SK-N-SH treated with all-trans-retinoic acid at 6 μM for 48 hours (cell line): ENCODE measurements around the gene CTSK.
"Not testable (repeated sequence)": the region's sequence is repeated elsewhere in the genome, so short reads cannot be mapped to it uniquely, and the experiment has no call there.

ENCODE experiments used
- ATAC-seq: fragments of 200-7000 bp; cut with Tn5 transposase; 3 replicates; pipeline ENCODE4 v1.9.1; 2020; ENCODE audit warnings: mild to moderate bottlenecking, moderate library complexity
- ARNTL ChIP-seq: fragments of 450-650 bp; formaldehyde crosslinking; IDR thresholded peaks from 2 replicates; pipeline ENCODE4 v1.5.0; 2020; ENCODE audit warnings: low read depth, mild to moderate bottlenecking, moderate library complexity, borderline replicate concordance
- BACH2 ChIP-seq: fragments of 250-450 bp; sonication (Bioruptor Pico); IDR thresholded peaks from 2 replicates; pipeline ENCODE4 v1.9.0; 2021; ENCODE audit warnings: mild to moderate bottlenecking, borderline replicate concordance
- CSRNP3 ChIP-seq: fragments of 250-450 bp; sonication (Bioruptor Pico); IDR thresholded peaks from 2 replicates; pipeline ENCODE4 v1.5.1; 2021; ENCODE audit warnings: mild to moderate bottlenecking, moderate library complexity
- ESRRG ChIP-seq: fragments of 250-450 bp; sonication (Bioruptor Pico); IDR thresholded peaks from 2 replicates; pipeline ENCODE4 v1.6.1; 2021; ENCODE audit warnings: mild to moderate bottlenecking
- GLIS3 ChIP-seq: fragments of 250-450 bp; sonication (Bioruptor Pico); IDR thresholded peaks from 2 replicates; pipeline ENCODE4 v1.5.0; 2020; ENCODE audit warnings: mild to moderate bottlenecking, moderate library complexity
- ISL1 ChIP-seq: fragments of 250-450 bp; sonication (Bioruptor Pico); IDR thresholded peaks from 2 replicates; pipeline ENCODE4 v2.1.2; 2022; ENCODE audit warnings: mild to moderate bottlenecking, moderate library complexity
- OSR1 ChIP-seq: fragments of 250-450 bp; sonication (Bioruptor Pico); IDR thresholded peaks from 2 replicates; pipeline ENCODE4 v1.8.0; 2022; ENCODE audit warnings: moderate library complexity, mild to moderate bottlenecking, inconsistent platforms
- PATZ1 ChIP-seq: fragments of 250-450 bp; sonication (Bioruptor Pico); IDR thresholded peaks from 2 replicates; pipeline ENCODE4 v1.8.0; 2020; ENCODE audit warnings: mild to moderate bottlenecking, moderate library complexity, borderline replicate concordance
- POU6F1 ChIP-seq: fragments of 250-450 bp; sonication (Bioruptor Pico); IDR thresholded peaks from 2 replicates; pipeline ENCODE4 v1.8.0; 2021; ENCODE audit warnings: low read depth, mild to moderate bottlenecking, moderate library complexity, borderline replicate concordance
- RARB ChIP-seq: fragments of 250-450 bp; sonication (Bioruptor Pico); IDR thresholded peaks from 2 replicates; pipeline ENCODE4 v1.8.0; 2021; ENCODE audit warnings: mild to moderate bottlenecking, moderate library complexity
- SNAI2 ChIP-seq: fragments of 250-450 bp; sonication (Bioruptor Pico); IDR thresholded peaks from 2 replicates; pipeline ENCODE4 v1.5.0; 2020; ENCODE audit warnings: mild to moderate bottlenecking, moderate library complexity
- TOX ChIP-seq: fragments of 250-450 bp; sonication (Bioruptor Pico); IDR thresholded peaks from 2 replicates; pipeline ENCODE4 v1.8.0; 2021; ENCODE audit warnings: mild to moderate bottlenecking, moderate library complexity, borderline replicate concordance
- TSHZ2 ChIP-seq: fragments of 250-450 bp; sonication (Bioruptor Pico); IDR thresholded peaks from 2 replicates; pipeline ENCODE4 v1.5.0; 2020; ENCODE audit warnings: mild to moderate bottlenecking, moderate library complexity
- ZC3H10 ChIP-seq: fragments of 250-450 bp; sonication (Bioruptor Pico); IDR thresholded peaks from 2 replicates; pipeline ENCODE4 v1.5.1; 2021; ENCODE audit warnings: mild to moderate bottlenecking, moderate library complexity
- ZFP3 ChIP-seq: fragments of 250-450 bp; sonication (Bioruptor Pico); IDR thresholded peaks from 2 replicates; pipeline ENCODE4 v1.5.0; 2020; ENCODE audit warnings: mild to moderate bottlenecking, moderate library complexity
- ZNF565 ChIP-seq: fragments of 450-650 bp; formaldehyde crosslinking; conservative IDR thresholded peaks from 2 replicates; pipeline ENCODE4 v1.5.0; 2020; ENCODE audit warnings: low read depth, mild to moderate bottlenecking, moderate library complexity
- ZNF70 ChIP-seq: fragments of 450-650 bp; formaldehyde crosslinking; IDR thresholded peaks from 2 replicates; pipeline ENCODE4 v1.5.0; 2020; ENCODE audit warnings: mild to moderate bottlenecking, moderate library complexity
- ZNF8 ChIP-seq: fragments of 450-650 bp; formaldehyde crosslinking; IDR thresholded peaks from 2 replicates; pipeline ENCODE4 v1.5.0; 2020; ENCODE audit warnings: mild to moderate bottlenecking, moderate library complexity

Gene CTSK

GRCh38 chr1:150780510-150780909 is 27.6 kb downstream of the CTSK start:
- no peak for TF ChIP-seq ZNF565 (CRISPR knock-in tag)
- TF ChIP-seq SNAI2 (CRISPR knock-in tag), result no peak
- no peak for TF ChIP-seq OSR1 (CRISPR knock-in tag)
- no peak for TF ChIP-seq RARB (CRISPR knock-in tag)
- TF ChIP-seq ZC3H10 (CRISPR knock-in tag), result no peak
- no peak for TF ChIP-seq ARNTL (CRISPR knock-in tag)
- TF ChIP-seq TOX (CRISPR knock-in tag), result no peak
- no peak for TF ChIP-seq ZNF8 (CRISPR knock-in tag)
- no peak for TF ChIP-seq ISL1 (CRISPR knock-in tag)
- no peak for TF ChIP-seq POU6F1
- TF ChIP-seq GLIS3 (CRISPR knock-in tag), result no peak
- no peak for TF ChIP-seq ESRRG (CRISPR knock-in tag)
- no peak for ATAC-seq

- no peak for TF ChIP-seq ISL1 (CRISPR knock-in tag)
- no peak for ATAC-seq
Observed at GRCh38 chr1:150778409-150778808, 29.7 kb downstream of the CTSK start.

GRCh38 chr1:150777544-150777943 is 30.5 kb downstream of the CTSK start:
- no peak for ATAC-seq
- TF ChIP-seq PATZ1 (CRISPR knock-in tag) (no peak), GLIS3 (CRISPR knock-in tag) (no peak), SNAI2 (CRISPR knock-in tag) (no peak), ZFP3 (CRISPR knock-in tag) (no peak), BACH2 (CRISPR knock-in tag) (no peak)

GRCh38 chr1:150775931-150776505 is 32.0 kb downstream of the CTSK start:
- not testable (repeated sequence) for ATAC-seq

- TF ChIP-seq TSHZ2 (CRISPR knock-in tag) (no peak), BACH2 (CRISPR knock-in tag) (no peak), CSRNP3 (CRISPR knock-in tag) (no peak), POU6F1 (no peak), ZNF70 (no peak)
- no peak for ATAC-seq
Observed at GRCh38 chr1:150775276-150775675, 32.8 kb downstream of the CTSK start.
